OCI-LY7 (cell line): ENCODE data around the gene FAM107A. TPM values are rescaled to one million over a fixed set of nuclear protein-coding genes. Genes with fewer than 3 reads are reported as not detected.

Experiments
- BruUV-seq: library from RNA; stranded (reverse); fragments of 400-500 nt; replicated peaks from 2 replicates; lab custom pipeline; 2021; lab: Mats Ljungman, UMichigan
- CTCF ChIA-PET: fragments of 300-600 bp; sonication (Branson Sonifier 250); formaldehyde crosslinking; loops from one replicate; lab custom pipeline; 2022; ENCODE audit warnings: antibody characterized with exemption; ENCODE audit not compliant: unreplicated experiment; lab: Charles Lee
- POLR2A ChIA-PET: fragments of 300-600 bp; sonication (Branson Sonifier 250); formaldehyde crosslinking; loops from one replicate; lab custom pipeline; 2022; ENCODE audit warnings: antibody characterized with exemption; lab: Charles Lee
- DNase-seq: peaks from one replicate; pipeline ENCODE4 v3.0.0-alpha.2; 2015; ENCODE audit warnings: low spot score
- H2AFZ ChIP-seq: fragments of 200-600 bp; sonication (generic), shearing (Covaris generic); 2 replicates; pipeline ENCODE4 v1.6.1; 2014; ENCODE audit warnings: mild to moderate bottlenecking, antibody characterized with exemption, low read length, moderate library complexity
- H3K27ac ChIP-seq: fragments of 200-600 bp; sonication (generic); 2 replicates; pipeline ENCODE4 v1.5.1; 2014; ENCODE audit warnings: mixed run types, low read depth, mild to moderate bottlenecking, moderate library complexity, low read length, inconsistent platforms; ENCODE audit not compliant: poor library complexity, severe bottlenecking
- H3K36me3 ChIP-seq: fragments of 200-600 bp; sonication (generic); 2 replicates; pipeline ENCODE4 v1.6.1; 2014; ENCODE audit warnings: mild to moderate bottlenecking, antibody characterized with exemption, low read length, moderate library complexity, mixed read lengths; ENCODE audit not compliant: insufficient read depth
- H3K4me1 ChIP-seq: fragments of 200-600 bp; sonication (generic); 2 replicates; pipeline ENCODE4 v1.5.1; 2014; ENCODE audit warnings: mild to moderate bottlenecking, low read length; ENCODE audit not compliant: insufficient read depth, poor library complexity, severe bottlenecking
- H3K4me2 ChIP-seq: fragments of 200-600 bp; sonication (generic); 2 replicates; pipeline ENCODE4 v1.6.1; 2014; ENCODE audit warnings: mild to moderate bottlenecking, low read length
- H3K4me3 ChIP-seq: fragments of 200-600 bp; sonication (generic); 2 replicates; pipeline ENCODE4 v1.5.1; 2014; ENCODE audit warnings: mild to moderate bottlenecking, low read depth, low read length; ENCODE audit not compliant: poor library complexity, severe bottlenecking
- H3K79me2 ChIP-seq: fragments of 200-600 bp; sonication (generic); 2 replicates; pipeline ENCODE4 v1.6.1; 2016; ENCODE audit warnings: low read depth, mild to moderate bottlenecking, low read length, moderate library complexity, mixed read lengths; ENCODE audit not compliant: insufficient read depth
- H3K9me2 ChIP-seq: fragments of 200-600 bp; sonication (generic); 2 replicates; pipeline ENCODE4 v1.6.1; 2016; ENCODE audit warnings: mild to moderate bottlenecking, low read length, mixed read lengths; ENCODE audit not compliant: insufficient read depth
- H3K9me3 ChIP-seq: fragments of 200-600 bp; sonication (generic); 2 replicates; pipeline ENCODE4 v1.6.1; 2014; ENCODE audit warnings: mild to moderate bottlenecking, mixed run types, low read length, mixed read lengths
- H4K20me1 ChIP-seq: fragments of 200-600 bp; sonication (generic); 2 replicates; pipeline ENCODE4 v1.6.1; 2014; ENCODE audit warnings: mild to moderate bottlenecking, antibody characterized with exemption, low read length, moderate library complexity, mixed read lengths; ENCODE audit not compliant: insufficient read depth
- EZH2phosphoT487 ChIP-seq: fragments of 200-600 bp; sonication (generic); IDR thresholded peaks from 2 replicates; pipeline ENCODE4 v1.6.1; 2018; ENCODE audit warnings: low read depth, borderline replicate concordance, mild to moderate bottlenecking, mixed run types, antibody characterized with exemption, low read length, moderate library complexity, mixed read lengths
- intact Hi-C: fragments of 100-400 bp; cut with micrococcal nuclease; formaldehyde crosslinking; loops from one replicate; pipeline ENCODE4 v1.10.0; 2022; ENCODE audit not compliant: unreplicated experiment
- total RNA-seq, 2 experiments: library from RNA; depleted of rRNA in 1 of 2; stranded (reverse); fragments of >200 nt in 1 of 2; shearing (Covaris generic) in 1 of 2; gene quantifications; 2 replicates each; pipeline ENCODE4 v1.2.3, GENCODE V29; 2014 to 2022
- TF ChIP-seq, protein P1 (sequence below): fragments of 200-600 bp; sonication (generic); conservative IDR thresholded peaks from 2 replicates; pipeline ENCODE4 v1.5.1; 2014; ENCODE audit warnings: mild to moderate bottlenecking, antibody characterized with exemption, low read length, moderate library complexity, mixed read lengths

FAM107A gene
- total RNA-seq, 2 experiments from 2014 or later = not detected

GRCh38 chr3:58568572-58569286 is 8.5 kb downstream of the FAM107A start:
- no peak for TF ChIP-seq EZH2phosphoT487
- TF ChIP-seq, protein P1, sequence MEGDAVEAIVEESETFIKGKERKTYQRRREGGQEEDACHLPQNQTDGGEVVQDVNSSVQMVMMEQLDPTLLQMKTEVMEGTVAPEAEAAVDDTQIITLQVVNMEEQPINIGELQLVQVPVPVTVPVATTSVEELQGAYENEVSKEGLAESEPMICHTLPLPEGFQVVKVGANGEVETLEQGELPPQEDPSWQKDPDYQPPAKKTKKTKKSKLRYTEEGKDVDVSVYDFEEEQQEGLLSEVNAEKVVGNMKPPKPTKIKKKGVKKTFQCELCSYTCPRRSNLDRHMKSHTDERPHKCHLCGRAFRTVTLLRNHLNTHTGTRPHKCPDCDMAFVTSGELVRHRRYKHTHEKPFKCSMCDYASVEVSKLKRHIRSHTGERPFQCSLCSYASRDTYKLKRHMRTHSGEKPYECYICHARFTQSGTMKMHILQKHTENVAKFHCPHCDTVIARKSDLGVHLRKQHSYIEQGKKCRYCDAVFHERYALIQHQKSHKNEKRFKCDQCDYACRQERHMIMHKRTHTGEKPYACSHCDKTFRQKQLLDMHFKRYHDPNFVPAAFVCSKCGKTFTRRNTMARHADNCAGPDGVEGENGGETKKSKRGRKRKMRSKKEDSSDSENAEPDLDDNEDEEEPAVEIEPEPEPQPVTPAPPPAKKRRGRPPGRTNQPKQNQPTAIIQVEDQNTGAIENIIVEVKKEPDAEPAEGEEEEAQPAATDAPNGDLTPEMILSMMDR = peak; percentile 98

DNA sequence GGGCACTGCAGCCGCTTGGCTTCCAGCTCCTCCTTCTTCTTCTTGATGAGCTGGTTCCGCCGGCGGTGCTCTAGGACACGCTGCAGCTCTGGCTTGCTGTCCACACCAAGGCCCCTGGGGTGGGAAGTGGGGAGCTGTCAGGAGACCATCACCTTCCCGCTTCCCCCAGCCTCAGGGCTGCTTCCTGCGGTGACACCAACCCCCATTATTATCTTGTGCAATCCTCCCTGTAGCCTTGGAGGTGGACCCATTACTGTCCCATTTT is 10.0 kb downstream of the FAM107A start:
- DNase-seq = no peak
- Histone ChIP-seq H2AFZ (no peak overlapping the region), H3K27ac (no peak overlapping the region), H3K9me2 (no peaks in the 10 kb centered on the region), H3K79me2 (no peaks in the 10 kb centered on the region), H3K4me1 (peaks cover 15% of the 10 kb centered on the region), H3K4me3 (no peak overlapping the region), H3K4me2 (no peak overlapping the region), H3K36me3 (no peaks in the 10 kb centered on the region), H3K9me3 (no peaks in the 10 kb centered on the region), H4K20me1 (no peaks in the 10 kb centered on the region)
- intact Hi-C loops = no loop called here
- ChIA-PET CTCF (interaction anchor here (0.6 to 1.1 kb wide), 2 partner anchors 26 to 31 kb away, joined by 3 read pairs; no protein-coding TSS in a partner anchor), POLR2A (interaction anchor here (0.9 kb wide), 1 partner anchor 9 kb away, joined by 3 read pairs; no protein-coding TSS in a partner anchor)
- TF ChIP-seq, protein P1 = no peak
- no peak for TF ChIP-seq EZH2phosphoT487
- BruUV-seq = no TSS peak

More at GRCh38 chr3:58568572-58569286, 8.5 kb downstream of the FAM107A start:
- H3K79me2 ChIP-seq = no peaks in the 10 kb centered on the region
- H3K9me3 ChIP-seq = no peaks in the 10 kb centered on the region
- peak overlapping the region; percentile 11 for H3K4me3 ChIP-seq
- peak; percentile 65 for DNase-seq
- no TSS peak for BruUV-seq
- H3K4me2 ChIP-seq = peak overlapping the region; percentile 51
- H3K36me3 ChIP-seq = no peaks in the 10 kb centered on the region
- H3K9me2 ChIP-seq = no peaks in the 10 kb centered on the region
- peaks cover 15% of the 10 kb centered on the region for H3K4me1 ChIP-seq
- no peak overlapping the region for H3K27ac ChIP-seq
- ChIA-PET CTCF (interaction anchor here (0.6 to 0.8 kb wide), 2 partner anchors 48 to 63 kb away, joined by 3 to 4 read pairs; no protein-coding TSS in a partner anchor), POLR2A (interaction anchor here (0.6 to 1.2 kb wide), 4 partner anchors 9 to 789 kb away, joined by 3 to 4 read pairs (median 4); no protein-coding TSS in a partner anchor)
- no peaks in the 10 kb centered on the region for H4K20me1 ChIP-seq
- H2AFZ ChIP-seq = peak overlapping the region; percentile 92
- intact Hi-C loops = loop anchor here (1.0 kb wide), 1 partner anchor 62 kb away; no protein-coding TSS in a partner anchor
